ENCODE measurements around the gene CDAN1.

The CDAN1 gene

DNA sequence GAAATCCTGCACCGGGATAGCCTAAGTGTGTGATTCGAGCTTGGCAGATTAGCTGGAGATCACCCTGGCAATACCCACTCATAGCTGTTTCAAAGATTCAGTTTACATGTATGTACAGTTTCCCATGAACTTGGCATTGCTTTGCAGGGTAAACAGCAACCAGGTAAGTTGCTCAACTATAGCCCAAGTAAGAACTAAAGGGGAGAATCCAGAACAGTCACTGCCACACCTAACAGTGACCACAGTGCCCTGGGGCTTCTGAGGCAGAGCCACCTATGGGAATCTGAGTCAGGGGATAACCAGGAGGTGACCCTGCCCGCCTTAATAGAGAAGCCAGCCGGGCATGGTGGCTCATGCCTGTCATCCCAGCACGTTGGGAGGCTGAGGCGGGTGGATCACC lies 15.9 kb downstream of the CDAN1 start:
- no peak for DNase-seq (ENCODE audit: low read depth)
- H3K4me3 ChIP-seq (ENCODE audit: low read depth, low read length), result no peak overlapping the region
- TF ChIP-seq, protein P1, sequence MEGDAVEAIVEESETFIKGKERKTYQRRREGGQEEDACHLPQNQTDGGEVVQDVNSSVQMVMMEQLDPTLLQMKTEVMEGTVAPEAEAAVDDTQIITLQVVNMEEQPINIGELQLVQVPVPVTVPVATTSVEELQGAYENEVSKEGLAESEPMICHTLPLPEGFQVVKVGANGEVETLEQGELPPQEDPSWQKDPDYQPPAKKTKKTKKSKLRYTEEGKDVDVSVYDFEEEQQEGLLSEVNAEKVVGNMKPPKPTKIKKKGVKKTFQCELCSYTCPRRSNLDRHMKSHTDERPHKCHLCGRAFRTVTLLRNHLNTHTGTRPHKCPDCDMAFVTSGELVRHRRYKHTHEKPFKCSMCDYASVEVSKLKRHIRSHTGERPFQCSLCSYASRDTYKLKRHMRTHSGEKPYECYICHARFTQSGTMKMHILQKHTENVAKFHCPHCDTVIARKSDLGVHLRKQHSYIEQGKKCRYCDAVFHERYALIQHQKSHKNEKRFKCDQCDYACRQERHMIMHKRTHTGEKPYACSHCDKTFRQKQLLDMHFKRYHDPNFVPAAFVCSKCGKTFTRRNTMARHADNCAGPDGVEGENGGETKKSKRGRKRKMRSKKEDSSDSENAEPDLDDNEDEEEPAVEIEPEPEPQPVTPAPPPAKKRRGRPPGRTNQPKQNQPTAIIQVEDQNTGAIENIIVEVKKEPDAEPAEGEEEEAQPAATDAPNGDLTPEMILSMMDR (IDR thresholded peaks at IDR 0.05; ENCODE audit: low read depth, low read length), result no peak
- no peak for TF ChIP-seq MYC (IDR thresholded peaks at IDR 0.05; ENCODE audit: low read depth, low read length)
- TF ChIP-seq, protein P2, sequence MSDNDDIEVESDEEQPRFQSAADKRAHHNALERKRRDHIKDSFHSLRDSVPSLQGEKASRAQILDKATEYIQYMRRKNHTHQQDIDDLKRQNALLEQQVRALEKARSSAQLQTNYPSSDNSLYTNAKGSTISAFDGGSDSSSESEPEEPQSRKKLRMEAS (IDR thresholded peaks at IDR 0.05; ENCODE audit: low read depth, low read length), result no peak
- TF ChIP-seq POLR2A (IDR thresholded peaks at IDR 0.05; ENCODE audit: extremely low read depth, insufficient read length), result no peak

DNA sequence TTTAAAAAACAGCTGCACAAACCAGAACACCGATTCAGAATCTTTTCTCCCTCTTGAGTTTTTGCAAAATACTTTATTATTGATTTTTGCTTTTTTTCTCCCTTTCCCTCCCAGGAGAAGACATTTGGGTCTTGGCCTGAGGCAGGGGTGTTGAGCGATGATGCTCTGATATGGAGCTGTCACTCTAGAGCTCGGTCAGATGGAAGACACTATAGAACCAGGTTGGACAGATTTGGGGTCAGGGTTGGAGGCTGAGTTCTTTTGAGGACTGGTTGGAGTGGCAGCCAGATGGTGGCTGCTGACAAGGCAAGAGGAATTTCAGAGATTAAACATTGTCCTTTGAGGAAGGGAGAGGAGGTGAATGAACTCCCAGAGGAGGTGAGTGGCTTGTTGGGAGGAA lies 16.9 kb downstream of the CDAN1 start:
- DNase-seq (ENCODE audit: low read depth), result no peak
- no peak for TF ChIP-seq POLR2A (IDR thresholded peaks at IDR 0.05; ENCODE audit: extremely low read depth, insufficient read length)
- TF ChIP-seq, protein P2 (IDR thresholded peaks at IDR 0.05; ENCODE audit: low read depth, low read length), result no peak
- TF ChIP-seq, protein P1 (IDR thresholded peaks at IDR 0.05; ENCODE audit: low read depth, low read length), result no peak
- no peak for TF ChIP-seq MYC (IDR thresholded peaks at IDR 0.05; ENCODE audit: low read depth, low read length)
- H3K4me3 ChIP-seq (ENCODE audit: low read depth, low read length), result no peak overlapping the region

DNA sequence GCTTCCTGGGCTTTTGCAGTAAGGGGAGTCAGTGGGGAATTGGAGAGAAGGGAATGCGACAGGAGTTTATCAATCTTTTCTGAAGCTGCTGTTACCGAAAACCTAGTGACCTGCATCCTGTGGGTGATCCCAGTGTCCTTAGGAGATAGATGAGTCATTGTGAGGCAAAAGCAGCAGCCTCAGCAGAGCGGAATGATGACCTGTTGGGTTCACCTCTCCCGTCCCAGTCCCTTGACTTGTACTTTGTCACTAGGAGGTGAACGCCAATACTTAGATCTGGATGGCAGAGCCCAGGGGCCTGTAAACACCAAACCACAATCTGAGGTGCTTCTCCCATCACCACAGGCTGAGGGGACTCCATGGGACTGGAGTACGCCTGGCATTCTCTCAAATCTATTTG lies 17.9 kb downstream of the CDAN1 start:
- TF ChIP-seq MYC (IDR thresholded peaks at IDR 0.05; ENCODE audit: low read depth, low read length), result no peak
- TF ChIP-seq, protein P1 (IDR thresholded peaks at IDR 0.05; ENCODE audit: low read depth, low read length), result no peak
- TF ChIP-seq POLR2A (IDR thresholded peaks at IDR 0.05; ENCODE audit: extremely low read depth, insufficient read length), result no peak
- TF ChIP-seq, protein P2 (IDR thresholded peaks at IDR 0.05; ENCODE audit: low read depth, low read length), result no peak
- DNase-seq (ENCODE audit: low read depth), result no peak
- no peak overlapping the region for H3K4me3 ChIP-seq (ENCODE audit: low read depth, low read length)

DNA sequence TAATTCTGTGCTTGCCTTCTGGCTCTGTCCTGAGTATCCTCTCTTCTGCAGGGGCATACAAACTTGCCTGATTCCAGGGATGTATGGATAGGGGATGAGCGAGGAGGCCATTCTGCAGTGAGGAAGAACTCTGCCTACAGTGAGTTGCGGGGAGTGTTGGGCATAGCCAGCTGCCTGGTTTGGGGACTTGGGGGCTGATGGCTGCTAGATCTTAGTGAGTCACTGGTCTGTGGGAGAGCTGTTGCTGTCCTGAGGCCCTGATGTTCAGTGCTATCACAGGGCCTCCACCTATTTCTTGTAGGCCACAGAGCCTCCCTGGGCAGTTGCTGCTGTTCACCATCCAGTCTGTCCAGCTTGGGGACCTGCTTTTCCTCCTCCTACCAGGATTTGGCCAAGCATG lies 20.3 kb downstream of the CDAN1 start:
- TF ChIP-seq, protein P2 (IDR thresholded peaks at IDR 0.05; ENCODE audit: low read depth, low read length), result no peak
- TF ChIP-seq, protein P1 (IDR thresholded peaks at IDR 0.05; ENCODE audit: low read depth, low read length), result no peak
- TF ChIP-seq POLR2A (IDR thresholded peaks at IDR 0.05; ENCODE audit: extremely low read depth, insufficient read length) (no peak), MYC (IDR thresholded peaks at IDR 0.05; ENCODE audit: low read depth, low read length) (no peak)
- no peak overlapping the region for H3K4me3 ChIP-seq (ENCODE audit: low read depth, low read length)
- no peak for DNase-seq (ENCODE audit: low read depth)

DNA sequence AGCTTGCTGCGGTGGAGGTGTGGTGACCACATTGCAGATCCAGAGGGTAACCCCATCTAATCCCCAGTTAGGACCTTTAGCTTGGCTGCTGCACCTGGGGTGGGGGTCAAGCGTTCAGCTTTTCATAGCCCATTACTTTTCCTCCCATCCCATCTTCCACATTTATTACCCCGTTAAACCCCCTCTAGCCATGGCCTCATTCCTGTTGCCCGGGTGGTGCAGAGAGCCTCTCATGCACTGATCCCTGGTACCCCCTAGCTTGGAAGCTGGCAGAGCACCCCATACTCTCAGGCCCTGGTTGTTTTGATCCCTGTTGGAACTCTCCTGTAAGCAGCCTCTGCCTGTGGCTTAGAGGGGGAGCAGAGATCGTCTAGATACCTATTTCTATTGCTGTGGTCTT lies 20.8 kb downstream of the CDAN1 start:
- H3K4me3 ChIP-seq (ENCODE audit: low read depth, low read length), result no peak overlapping the region
- TF ChIP-seq POLR2A (IDR thresholded peaks at IDR 0.05; ENCODE audit: extremely low read depth, insufficient read length), result no peak
- TF ChIP-seq, protein P2 (IDR thresholded peaks at IDR 0.05; ENCODE audit: low read depth, low read length), result no peak
- no peak for TF ChIP-seq MYC (IDR thresholded peaks at IDR 0.05; ENCODE audit: low read depth, low read length)
- TF ChIP-seq, protein P1 (IDR thresholded peaks at IDR 0.05; ENCODE audit: low read depth, low read length), result no peak
- no peak for DNase-seq (ENCODE audit: low read depth)

DNA sequence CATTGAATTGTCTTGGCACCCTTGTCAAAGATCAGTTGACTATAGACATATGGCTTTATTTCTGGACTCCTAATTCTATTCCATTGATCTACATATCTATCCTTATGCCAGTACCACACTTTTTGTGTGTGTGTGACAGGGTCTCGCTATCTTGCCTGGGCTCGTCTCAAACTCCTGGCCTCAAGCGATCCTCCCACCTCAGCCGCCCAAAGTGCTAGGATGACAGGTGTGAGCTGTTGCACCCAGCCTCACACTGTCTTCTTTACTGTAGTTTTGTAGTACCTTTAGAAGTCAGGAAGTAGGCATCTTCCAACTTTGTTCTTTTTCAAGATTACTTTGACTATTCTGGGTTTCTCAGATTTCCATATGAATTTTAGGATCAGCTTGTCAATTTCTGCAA lies 24.3 kb downstream of the CDAN1 start:
- H3K4me3 ChIP-seq (ENCODE audit: low read depth, low read length), result no peak overlapping the region
- TF ChIP-seq, protein P1 (IDR thresholded peaks at IDR 0.05; ENCODE audit: low read depth, low read length), result no peak
- TF ChIP-seq POLR2A (IDR thresholded peaks at IDR 0.05; ENCODE audit: extremely low read depth, insufficient read length) (no peak), MYC (IDR thresholded peaks at IDR 0.05; ENCODE audit: low read depth, low read length) (no peak)
- TF ChIP-seq, protein P2 (IDR thresholded peaks at IDR 0.05; ENCODE audit: low read depth, low read length), result no peak
- DNase-seq (ENCODE audit: low read depth), result no peak

All from NB4 (cell line).